Measurements from ENCODE around the gene HMGCLL1.

GRCh38 chr6:55494411-55494810 lies 84.6 kb downstream of the HMGCLL1 start:
- TF ChIP-seq CTCF (IDR thresholded peaks at IDR 0.05) (no peak), EP300 (IDR thresholded peaks at IDR 0.05; ENCODE audit: low read depth) (no peak), POLR2A (IDR thresholded peaks at IDR 0.05) (no peak)
